DOHH2 (cell line): Measurements from ENCODE around the gene HOXC4.

ENCODE experiments used
- CTCF ChIP-seq: fragments of 200-600 bp; sonication (generic); IDR thresholded peaks from one replicate; pipeline ENCODE4 v1.5.1; 2014; ENCODE audit warnings: antibody characterized with exemption, mild to moderate bottlenecking, low read depth, low read length; ENCODE audit not compliant: poor library complexity, severe bottlenecking
- EZH2phosphoT487 ChIP-seq: fragments of 200-600 bp; sonication (generic); IDR thresholded peaks from 2 replicates; pipeline ENCODE4 v1.6.1; 2017; ENCODE audit warnings: borderline replicate concordance, mild to moderate bottlenecking, antibody characterized with exemption, low read length, moderate library complexity, mixed read lengths

GRCh38 chr12:54071942-54072341 is 18.3 kb downstream of the HOXC4 start:
- TF ChIP-seq CTCF (no peak), EZH2phosphoT487 (no peak)
